Inflammatory macrophage treated with lipopolysaccharide for 1 hour (primary cell): ENCODE data around the gene KIAA1671.

ENCODE experiments used
- DNase-seq, 2 donors: peaks; one replicate each; pipeline ENCODE4 v3.0.0-alpha.2; 2020 to 2022

The KIAA1671 gene

GRCh38 chr22:25096638-25097405 is 144.3 kb downstream of the KIAA1671 start:
- no peak for DNase-seq

GRCh38 chr22:25098445-25099081 is 146.0 kb downstream of the KIAA1671 start:
- DNase-seq = no peak

GRCh38 chr22:25099202-25099601 is 146.7 kb downstream of the KIAA1671 start:
- no peak for DNase-seq

GRCh38 chr22:25100402-25100801 is 147.9 kb downstream of the KIAA1671 start:
- DNase-seq = no peak

GRCh38 chr22:25100948-25101347 is 148.4 kb downstream of the KIAA1671 start:
- no peak for DNase-seq

- no peak for DNase-seq
Measured at GRCh38 chr22:25101501-25101900, 149.0 kb downstream of the KIAA1671 start.

GRCh38 chr22:25101986-25102385 is 149.5 kb downstream of the KIAA1671 start:
- DNase-seq = no peak

GRCh38 chr22:25102722-25103121 is 150.2 kb downstream of the KIAA1671 start:
- no peak for DNase-seq

GRCh38 chr22:25104367-25104766 is 151.9 kb downstream of the KIAA1671 start:
- DNase-seq = no peak

GRCh38 chr22:25105817-25106650 is 153.5 kb downstream of the KIAA1671 start:
- no peak for DNase-seq

GRCh38 chr22:25109878-25110595 is 157.5 kb downstream of the KIAA1671 start:
- no peak for DNase-seq

- DNase-seq = no peak
Measured at GRCh38 chr22:25110596-25110845, 158.0 kb downstream of the KIAA1671 start.

GRCh38 chr22:25110846-25111578 is 158.5 kb downstream of the KIAA1671 start:
- DNase-seq = peak; percentile 12 to 15

GRCh38 chr22:25111579-25112517 is 159.3 kb downstream of the KIAA1671 start:
- DNase-seq = no peak

GRCh38 chr22:25112538-25113253 is 160.2 kb downstream of the KIAA1671 start:
- DNase-seq = no peak

GRCh38 chr22:25113316-25113721 is 160.8 kb downstream of the KIAA1671 start:
- no peak for DNase-seq

GRCh38 chr22:25114369-25115362 is 162.2 kb downstream of the KIAA1671 start:
- DNase-seq = no peak

GRCh38 chr22:25119609-25120008 is 167.1 kb downstream of the KIAA1671 start:
- no peak for DNase-seq

- DNase-seq = no peak
Measured at GRCh38 chr22:25120093-25120561, 167.6 kb downstream of the KIAA1671 start.
